OCI-LY7 (cell line): ENCODE measurements around the gene PCDHA7.
A peak's percentile ranks its signal among the peaks of the same experiment; 100 is the strongest.

Source experiments
- EZH2phosphoT487 ChIP-seq: fragments of 200-600 bp; sonication (generic); IDR thresholded peaks from 2 replicates; pipeline ENCODE4 v1.6.1; 2018; ENCODE audit warnings: low read depth, borderline replicate concordance, mild to moderate bottlenecking, mixed run types, antibody characterized with exemption, low read length, moderate library complexity, mixed read lengths
- TF ChIP-seq, protein P1 (sequence below): fragments of 200-600 bp; sonication (generic); conservative IDR thresholded peaks from 2 replicates; pipeline ENCODE4 v1.5.1; 2014; ENCODE audit warnings: mild to moderate bottlenecking, antibody characterized with exemption, low read length, moderate library complexity, mixed read lengths

- TF ChIP-seq, protein P1, sequence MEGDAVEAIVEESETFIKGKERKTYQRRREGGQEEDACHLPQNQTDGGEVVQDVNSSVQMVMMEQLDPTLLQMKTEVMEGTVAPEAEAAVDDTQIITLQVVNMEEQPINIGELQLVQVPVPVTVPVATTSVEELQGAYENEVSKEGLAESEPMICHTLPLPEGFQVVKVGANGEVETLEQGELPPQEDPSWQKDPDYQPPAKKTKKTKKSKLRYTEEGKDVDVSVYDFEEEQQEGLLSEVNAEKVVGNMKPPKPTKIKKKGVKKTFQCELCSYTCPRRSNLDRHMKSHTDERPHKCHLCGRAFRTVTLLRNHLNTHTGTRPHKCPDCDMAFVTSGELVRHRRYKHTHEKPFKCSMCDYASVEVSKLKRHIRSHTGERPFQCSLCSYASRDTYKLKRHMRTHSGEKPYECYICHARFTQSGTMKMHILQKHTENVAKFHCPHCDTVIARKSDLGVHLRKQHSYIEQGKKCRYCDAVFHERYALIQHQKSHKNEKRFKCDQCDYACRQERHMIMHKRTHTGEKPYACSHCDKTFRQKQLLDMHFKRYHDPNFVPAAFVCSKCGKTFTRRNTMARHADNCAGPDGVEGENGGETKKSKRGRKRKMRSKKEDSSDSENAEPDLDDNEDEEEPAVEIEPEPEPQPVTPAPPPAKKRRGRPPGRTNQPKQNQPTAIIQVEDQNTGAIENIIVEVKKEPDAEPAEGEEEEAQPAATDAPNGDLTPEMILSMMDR, result 0 out of 2 replicates have a peak, but pooled peaks have one; percentile 16
- no peak for TF ChIP-seq EZH2phosphoT487
These were observed 5.7 kb upstream of the PCDHA7 start for GRCh38 chr5:140828362-140828737.
